Prostate gland (tissue), 2 donors: ENCODE results near the gene WNT3A. TPM values are rescaled to one million over a fixed set of nuclear protein-coding genes. Genes with fewer than 3 reads are reported as not detected.

Experiments
- DNase-seq: peaks from one replicate; pipeline ENCODE4 v3.0.0-alpha.2; 2019; ENCODE audit warnings: low spot score
- H3K27ac ChIP-seq, 2 donors: fragments of 200-600 bp; sonication (generic); 2 replicates each; pipeline ENCODE4 v1.5.1; 2017 to 2019
- H3K27me3 ChIP-seq: fragments of 200-600 bp; sonication (generic); replicated peaks from 2 replicates; pipeline ENCODE4 v1.5.1; 2019; ENCODE audit not compliant: insufficient read depth
- H3K36me3 ChIP-seq, 2 donors: fragments of 200-600 bp; sonication (generic); 1 replicate in 1 of 2; 2 replicates in 1 of 2; pipeline versions ENCODE4 v1.5.1 to v1.8.1; 2017 to 2019
- H3K4me1 ChIP-seq: fragments of 200-600 bp; sonication (generic); replicated peaks from 2 replicates; pipeline ENCODE4 v1.5.1; 2019
- H3K4me3 ChIP-seq, 2 donors: fragments of 200-600 bp; sonication (generic); 2 replicates each; pipeline ENCODE4 v1.5.1; 2017 to 2019
- H3K9me3 ChIP-seq: fragments of 200-600 bp; sonication (generic); 2 replicates; pipeline ENCODE4 v1.5.1; 2017
- CTCF ChIP-seq, 4 experiments: fragments of 200-600 bp in 2 of 4; fragments of 450-650 bp in 2 of 4; sonication (generic) in 2 of 4; IDR thresholded peaks; 1 replicate in 3 of 4; 2 replicates in 1 of 4; pipeline ENCODE4 v1.5.1; 2016 to 2019; ENCODE audit warnings: antibody characterized with exemption in 4 of 4, mild to moderate bottlenecking in 2 of 4, moderate library complexity in 2 of 4
- POLR2A ChIP-seq: fragments of 450-650 bp; IDR thresholded peaks from one replicate; pipeline ENCODE4 v1.6.1; 2016; ENCODE audit warnings: antibody characterized with exemption, mild to moderate bottlenecking
- POLR2AphosphoS5 ChIP-seq: sonication (generic); formaldehyde crosslinking; IDR thresholded peaks from one replicate; pipeline ENCODE4 v1.6.1; 2017; ENCODE audit warnings: antibody characterized with exemption
- WGBS: methylation state at CpG from one replicate; pipeline ENCODE4 v1.1.5; 2018; 5-methylcytosine and 5-hydroxymethylcytosine counted together
- intact Hi-C: fragments of 100-400 bp; cut with DNase I; formaldehyde crosslinking; loops from one replicate; pipeline ENCODE4 v1.14.2; 2022
- total RNA-seq, 2 donors: library from RNA; depleted of rRNA; stranded (reverse); fragments of >200 nt; gene quantifications; one replicate each; pipeline ENCODE4 v1.1.0, GENCODE V29; 2016

WNT3A gene
- total RNA-seq, 2 donors from 2014 or later = 2.4 to 4.8 TPM

- TF ChIP-seq POLR2A (no peak), POLR2AphosphoS5 (no peak), CTCF (IDR thresholded peaks at IDR 0.05) (no peak)
- Histone ChIP-seq H3K36me3 (no peaks in the 10 kb centered on the region), H3K27me3 (no peaks in the 10 kb centered on the region), H3K4me3 (no peak overlapping the region), H3K4me1 (no peaks in the 10 kb centered on the region), H3K9me3 (no peaks in the 10 kb centered on the region), H3K27ac (no peak overlapping the region)
- 93% methylated on average over 30 of the region's 30 CpGs for WGBS
- peak; percentile 3 for DNase-seq
- intact Hi-C loops = no loop called here
These were observed 43.9 kb downstream of the WNT3A start for GRCh38 chr1:228050571-228051231.

GRCh38 chr1:228058172-228058948 is 51.6 kb downstream of the WNT3A start:
- H3K4me3 ChIP-seq = no peak overlapping the region

GRCh38 chr1:228058949-228059633 is 52.3 kb downstream of the WNT3A start:
- intact Hi-C loops = no loop called here
- Histone ChIP-seq H3K4me3 (peak overlapping the region; percentile 3 to 29), H3K4me1 (no peaks in the 10 kb centered on the region), H3K36me3 (no peaks in the 10 kb centered on the region), H3K27me3 (peaks cover 5% of the 10 kb centered on the region), H3K27ac (no peak overlapping the region), H3K9me3 (no peaks in the 10 kb centered on the region)
- no peak for TF ChIP-seq CTCF (IDR thresholded peaks at IDR 0.05)
- TF ChIP-seq POLR2A = no peak
- TF ChIP-seq POLR2AphosphoS5 = no peak
- WGBS = 12% methylated on average over 59 of the region's 66 CpGs
- no peak for DNase-seq

More at GRCh38 chr1:228058172-228058948, 51.6 kb downstream of the WNT3A start:
- Histone ChIP-seq H3K27me3 (peaks cover 5% of the 10 kb centered on the region), H3K36me3 (no peaks in the 10 kb centered on the region), H3K27ac (no peak overlapping the region), H3K4me1 (no peaks in the 10 kb centered on the region), H3K9me3 (no peaks in the 10 kb centered on the region)
- intact Hi-C loops = no loop called here
- 55% methylated on average over 18 of the region's 18 CpGs for WGBS
- TF ChIP-seq CTCF (IDR thresholded peaks at IDR 0.05) (no peak), POLR2A (no peak), POLR2AphosphoS5 (no peak)
- DNase-seq = no peak

GRCh38 chr1:228059634-228060457 is 53.0 kb downstream of the WNT3A start:
- H3K27me3 ChIP-seq = peaks cover 5% of the 10 kb centered on the region
- no peaks in the 10 kb centered on the region for H3K4me1 ChIP-seq
- WGBS = 6% methylated on average over 31 of the region's 33 CpGs
- no peaks in the 10 kb centered on the region for H3K36me3 ChIP-seq
- intact Hi-C loops = no loop called here
- no peaks in the 10 kb centered on the region for H3K9me3 ChIP-seq
- TF ChIP-seq POLR2AphosphoS5 (no peak), POLR2A (peak; percentile 41), CTCF (IDR thresholded peaks at IDR 0.05) (no peak)
- DNase-seq = peak; percentile 89
- peak overlapping the region; percentile 3 to 29 for H3K4me3 ChIP-seq
- no peak overlapping the region for H3K27ac ChIP-seq
